HepG2 (cell line): ENCODE measurements around the gene SMURF1. TPM values are rescaled to one million over a fixed set of nuclear protein-coding genes. Genes with fewer than 3 reads are reported as not detected.

ENCODE experiments used
- ATAC-seq: fragments of 200-7000 bp; cut with Tn5 transposase; 3 replicates; pipeline ENCODE4 v1.9.1; 2020; ENCODE audit warnings: mild to moderate bottlenecking, moderate library complexity
- BruUV-seq: library from RNA; stranded (reverse); fragments of 400-500 nt; replicated peaks from 2 replicates; lab custom pipeline; 2021; lab: Mats Ljungman, UMichigan
- CTCF ChIA-PET: fragments of 300-600 bp; formaldehyde crosslinking; extraction: SDS; loops from one replicate; lab custom pipeline; 2021; ENCODE audit warnings: low total read pairs, inconsistent platforms, low intra/inter-chr PET ratio; lab: Yijun Ruan, JAX
- POLR2A ChIA-PET: fragments of 350-600 bp; sonication (Branson Sonifier 250); formaldehyde crosslinking; loops from one replicate; lab custom pipeline; 2020; ENCODE audit warnings: antibody characterized with exemption, inconsistent platforms; lab: Yijun Ruan, JAX
- DNase-seq: peaks from one replicate; pipeline ENCODE4 v3.0.0-alpha.2; 2015; ENCODE audit warnings: low spot score
- FAIRE-seq: peaks from 3 replicates; lab custom pipeline; 2011; peaks lifted over from hg19 to GRCh38; lab: Jason Lieb, UNC
- H2AFZ ChIP-seq: one replicate; pipeline ENCODE4 v1.6.1; 2011; ENCODE audit warnings: low read length, inconsistent platforms
- H3K27ac ChIP-seq: fragments of 300-600 bp; 3 replicates; pipeline ENCODE4 v1.8.0; 2011; ENCODE audit warnings: mixed run types, mild to moderate bottlenecking, mixed read lengths, low read length, inconsistent platforms; ENCODE audit not compliant: insufficient read depth; ENCODE audit errors: extremely low read length
- H3K27me3 ChIP-seq, 2 experiments: fragments of 200-600 bp in 1 of 2; 2 replicates in 1 of 2; 3 replicates in 1 of 2; pipeline versions ENCODE4 v1.6.0 to v1.8.0; 2011; ENCODE audit warnings: low read length in 2 of 2, mild to moderate bottlenecking in 2 of 2, moderate library complexity in 2 of 2, inconsistent platforms in 1 of 2; ENCODE audit not compliant: insufficient read depth in 2 of 2, control insufficient read depth in 1 of 2
- H3K36me3 ChIP-seq, 2 experiments: fragments of 200-600 bp in 1 of 2; replicated peaks in 1 of 2; 2 replicates in 1 of 2; 3 replicates in 1 of 2; pipeline versions ENCODE4 v1.5.1 to v1.8.0; 2011; ENCODE audit warnings: low read length in 2 of 2, inconsistent platforms in 1 of 2; ENCODE audit not compliant: insufficient read depth in 2 of 2, control insufficient read depth in 1 of 2
- H3K4me1 ChIP-seq: 2 replicates; pipeline ENCODE4 v1.5.1; 2012; ENCODE audit warnings: low read length, inconsistent platforms; ENCODE audit not compliant: insufficient read depth
- H3K4me2 ChIP-seq: 2 replicates; pipeline ENCODE4 v1.6.0; 2011; ENCODE audit warnings: low read depth, low read length, inconsistent platforms
- H3K4me3 ChIP-seq, 3 experiments: fragments of 200-600 bp in 1 of 3; sonication (generic), shearing (Covaris generic) in 1 of 3; replicated peaks in 1 of 3; 2 replicates each; pipeline ENCODE4 v1.5.1; 2011 to 2016; ENCODE audit warnings: low read length in 3 of 3, inconsistent platforms in 2 of 3, low read depth in 2 of 3, mild to moderate bottlenecking in 2 of 3, control low read depth in 1 of 3, mixed read lengths in 1 of 3; ENCODE audit not compliant: insufficient read depth in 1 of 3
- H3K79me2 ChIP-seq: one replicate; pipeline ENCODE4 v1.6.1; 2011; ENCODE audit warnings: low read length, inconsistent platforms; ENCODE audit not compliant: insufficient read depth
- H3K9ac ChIP-seq: 2 replicates; pipeline ENCODE4 v1.6.0; 2011; ENCODE audit warnings: mild to moderate bottlenecking, low read depth, low read length, inconsistent platforms; ENCODE audit not compliant: insufficient read depth
- H3K9me3 ChIP-seq: 2 replicates; pipeline ENCODE4 v1.5.1; 2012; ENCODE audit warnings: mild to moderate bottlenecking, low read length
- H4K20me1 ChIP-seq: 2 replicates; pipeline ENCODE4 v1.6.0; 2011; ENCODE audit warnings: inconsistent platforms, mild to moderate bottlenecking, low read length, moderate library complexity; ENCODE audit not compliant: insufficient read depth
- ARID4A ChIP-seq: sonication (generic); formaldehyde crosslinking; IDR thresholded peaks from 2 replicates; pipeline ENCODE4 v1.5.0; 2020; ENCODE audit warnings: mild to moderate bottlenecking, missing genetic modification reagents, borderline replicate concordance
- BCL6 ChIP-seq: IDR thresholded peaks from 2 replicates; pipeline ENCODE4 v1.6.1; 2016; ENCODE audit warnings: missing genetic modification reagents, missing compliant biosample characterization
- HMGXB4 ChIP-seq, 2 experiments: sonication (generic) in 1 of 2; formaldehyde crosslinking in 1 of 2; IDR thresholded peaks; 2 replicates each; pipeline versions ENCODE4 v1.4.0 to v1.6.1; 2018 to 2020; ENCODE audit warnings: missing genetic modification reagents in 2 of 2, borderline replicate concordance in 1 of 2, low read depth in 1 of 2, mild to moderate bottlenecking in 1 of 2, missing biosample characterization in 1 of 2
- KAT8 ChIP-seq: IDR thresholded peaks from 2 replicates; pipeline ENCODE4 v1.6.1; 2016; ENCODE audit warnings: missing genetic modification reagents, missing compliant biosample characterization
- MAF1 ChIP-seq: sonication (generic); formaldehyde crosslinking; IDR thresholded peaks from 2 replicates; pipeline ENCODE4 v1.5.0; 2020; ENCODE audit warnings: missing genetic modification reagents, borderline replicate concordance
- MLX ChIP-seq: IDR thresholded peaks from 2 replicates; pipeline ENCODE4 v1.6.1; 2016
- NFAT5 ChIP-seq: sonication (generic); formaldehyde crosslinking; IDR thresholded peaks from 2 replicates; pipeline ENCODE4 v1.4.0; 2020; ENCODE audit warnings: missing genetic modification reagents
- RXRB ChIP-seq: IDR thresholded peaks from 2 replicates; pipeline ENCODE4 v1.6.1; 2016; ENCODE audit warnings: borderline replicate concordance, missing genetic modification reagents, missing compliant biosample characterization
- ZBTB20 ChIP-seq: sonication (generic); formaldehyde crosslinking; IDR thresholded peaks from 2 replicates; pipeline ENCODE4 v1.8.1; 2023; ENCODE audit warnings: missing genetic modification reagents, low read depth, mild to moderate bottlenecking, borderline replicate concordance
- ZNF740 ChIP-seq: sonication (generic); formaldehyde crosslinking; IDR thresholded peaks from 2 replicates; pipeline ENCODE4 v1.4.0; 2020; ENCODE audit warnings: missing genetic modification reagents
- ZNF878 ChIP-seq: sonication (generic); formaldehyde crosslinking; IDR thresholded peaks from 2 replicates; pipeline ENCODE4 v1.8.1; 2023; ENCODE audit warnings: mild to moderate bottlenecking, missing genetic modification reagents, moderate library complexity
- WGBS: methylation state at CpG from one replicate; pipeline ENCODE4 v1.1.6; 2017; ENCODE audit warnings: low lambda C conversion rate; 5-methylcytosine and 5-hydroxymethylcytosine counted together
- in situ Hi-C: cut with HindIII; loops from 2 replicates; pipeline ENCODE4 v1.10.0; 2017; ENCODE audit warnings: low pct_unique_long_range_greater_than_20kb; ENCODE audit not compliant: extremely low pct_ligation_motif_present
- intact Hi-C: fragments of 100-400 bp; cut with micrococcal nuclease; formaldehyde crosslinking; loops from one replicate; pipeline ENCODE4 v1.10.0; 2022; ENCODE audit not compliant: unreplicated experiment
- polyA plus RNA-seq, 8 experiments: library from polyadenylated mRNA; depleted of rRNA in 3 of 8; stranded (reverse) in 7 of 8; unstranded in 1 of 8; fragments of >200 nt; fragmentation: Illumina TruSeq in 4 of 8; extraction: Trizol in 4 of 8; gene quantifications; 2 replicates each; pipeline versions ENCODE4 v1.2.1 to v1.2.3, GENCODE V29; 2011 to 2016; ENCODE audit warnings: low read depth in 4 of 8, missing spikeins in 1 of 8, mixed read lengths in 1 of 8; ENCODE audit not compliant: insufficient read depth in 1 of 8
- total RNA-seq, 5 experiments: library from RNA; depleted of rRNA; stranded (reverse); fragments of >200 nt; fragmentation: Illumina TruSeq; extraction: Trizol; gene quantifications; 2 replicates each; pipeline ENCODE4 v1.2.3, GENCODE V29; 2016; ENCODE audit warnings: low read depth in 1 of 5

The SMURF1 gene
- total and polyA plus RNA-seq, 2 of the 13 experiments (the other 11 are each of a cell fraction or from before 2014, with no cell fraction given): 8.3 to 11.1 TPM

- whole genome bisulfite sequencing: 93% methylated on average over 15 of the region's 15 CpGs
- ATAC-seq: no peak
- ChIA-PET CTCF (no interaction called here), POLR2A (no interaction called here)
- intact Hi-C loops: no loop called here
- Histone ChIP-seq H4K20me1 (no peaks in the 10 kb centered on the region), H3K4me3 (no peak overlapping the region), H3K9me3 (no peaks in the 10 kb centered on the region), H3K4me2 (no peak overlapping the region), H3K79me2 (no peaks in the 10 kb centered on the region), H3K4me1 (peaks cover 26% of the 10 kb centered on the region), H3K36me3 (peaks cover 6 to 62% of the 10 kb centered on the region in 2 experiments; a peak in 4 of 5 replicates), H2AFZ (no peak overlapping the region), H3K27ac (no peak overlapping the region), H3K27me3 (no peaks in the 10 kb centered on the region), H3K9ac (no peak overlapping the region)
- no peak for DNase-seq
- BruUV-seq: no TSS peak
- in situ Hi-C loops: no loop called here
- no peak for FAIRE-seq
- no peak for TF ChIP-seq ARID4A
- TF ChIP-seq ZNF878 (CRISPR knock-in tag): no peak
- TF ChIP-seq ZBTB20 (CRISPR knock-in tag): no peak
- no peak for TF ChIP-seq ZNF740 (CRISPR knock-in tag)
- TF ChIP-seq MLX: no peak
- TF ChIP-seq RXRB: no peak
- no peak for TF ChIP-seq NFAT5 (CRISPR knock-in tag)
- no peak for TF ChIP-seq MAF1 (CRISPR knock-in tag)
- TF ChIP-seq KAT8: no peak
- TF ChIP-seq HMGXB4 (CRISPR knock-in tag; IDR thresholded peaks at IDR 0.05; ENCODE audit: borderline replicate concordance in 1 of 2, low read depth in 1 of 2): no peak
- TF ChIP-seq BCL6: no peak
These were observed 96.3 kb downstream of the SMURF1 start for GRCh38 chr7:99047526-99048077.
